ENCODE measurements around the gene PET100.

The PET100 gene

DNA sequence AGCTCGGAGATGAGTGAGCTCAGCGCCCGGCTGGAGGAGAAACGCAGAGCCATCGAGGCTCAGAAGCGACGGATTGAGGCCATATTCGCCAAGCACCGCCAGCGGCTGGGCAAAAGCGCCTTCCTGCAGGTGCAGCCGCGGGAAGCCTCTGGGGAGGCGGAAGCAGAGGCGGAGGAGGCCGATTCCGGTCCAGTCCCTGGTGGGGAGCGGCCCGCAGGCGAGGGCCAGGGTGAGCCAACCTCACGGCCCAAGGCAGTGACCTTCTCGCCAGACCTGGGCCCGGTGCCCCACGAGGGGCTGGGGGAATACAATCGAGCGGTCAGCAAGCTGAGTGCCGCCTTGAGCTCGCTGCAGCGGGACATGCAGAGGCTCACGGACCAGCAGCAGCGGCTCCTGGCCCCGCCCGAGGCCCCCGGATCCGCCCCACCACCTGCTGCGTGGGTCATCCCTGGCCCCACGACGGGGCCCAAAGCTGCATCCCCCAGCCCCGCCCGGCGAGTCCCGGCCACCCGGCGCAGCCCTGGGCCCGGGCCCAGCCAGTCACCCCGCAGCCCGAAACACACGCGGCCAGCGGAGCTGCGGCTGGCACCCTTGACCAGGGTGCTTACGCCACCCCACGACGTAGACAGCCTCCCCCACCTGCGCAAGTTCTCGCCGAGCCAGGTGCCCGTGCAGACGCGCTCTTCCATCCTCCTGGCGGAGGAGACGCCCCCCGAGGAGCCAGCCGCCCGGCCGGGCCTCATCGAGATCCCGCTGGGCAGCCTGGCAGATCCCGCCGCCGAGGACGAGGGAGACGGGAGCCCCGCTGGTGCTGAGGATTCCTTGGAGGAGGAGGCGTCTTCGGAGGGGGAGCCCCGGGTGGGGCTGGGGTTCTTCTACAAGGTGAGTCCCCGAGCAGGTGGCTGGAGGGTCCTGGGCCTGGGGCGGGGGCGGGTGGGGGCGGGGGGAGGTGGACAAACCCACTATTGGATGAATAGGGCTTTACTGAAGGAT is 17.0 kb upstream of the PET100 start:
- no peak for DNase-seq

- DNase-seq, result no peak
Measured at GRCh38 chr19:7614859-7615741, 14.5 kb upstream of the PET100 start.

GRCh38 chr19:7617172-7617571 is 12.4 kb upstream of the PET100 start:
- no peak for DNase-seq

DNA sequence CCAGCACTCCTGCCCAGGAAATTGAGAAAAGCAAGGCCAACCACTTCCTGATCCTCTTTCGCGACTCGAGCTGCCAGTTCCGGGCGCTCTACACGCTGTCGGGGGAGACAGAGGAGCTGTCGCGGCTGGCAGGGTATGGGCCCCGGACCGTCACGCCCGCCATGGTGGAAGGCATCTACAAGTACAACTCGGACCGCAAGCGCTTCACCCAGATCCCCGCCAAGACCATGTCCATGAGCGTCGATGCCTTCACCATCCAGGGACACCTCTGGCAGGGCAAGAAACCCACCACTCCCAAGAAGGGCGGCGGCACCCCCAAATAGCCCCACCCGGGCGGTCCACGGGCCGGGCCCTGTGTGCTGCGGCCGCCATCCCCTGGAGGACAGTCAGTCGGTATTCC is 11.9 kb upstream of the PET100 start:
- no peak for DNase-seq

- no peak for DNase-seq
Measured at GRCh38 chr19:7618348-7618747, 11.2 kb upstream of the PET100 start.

DNA sequence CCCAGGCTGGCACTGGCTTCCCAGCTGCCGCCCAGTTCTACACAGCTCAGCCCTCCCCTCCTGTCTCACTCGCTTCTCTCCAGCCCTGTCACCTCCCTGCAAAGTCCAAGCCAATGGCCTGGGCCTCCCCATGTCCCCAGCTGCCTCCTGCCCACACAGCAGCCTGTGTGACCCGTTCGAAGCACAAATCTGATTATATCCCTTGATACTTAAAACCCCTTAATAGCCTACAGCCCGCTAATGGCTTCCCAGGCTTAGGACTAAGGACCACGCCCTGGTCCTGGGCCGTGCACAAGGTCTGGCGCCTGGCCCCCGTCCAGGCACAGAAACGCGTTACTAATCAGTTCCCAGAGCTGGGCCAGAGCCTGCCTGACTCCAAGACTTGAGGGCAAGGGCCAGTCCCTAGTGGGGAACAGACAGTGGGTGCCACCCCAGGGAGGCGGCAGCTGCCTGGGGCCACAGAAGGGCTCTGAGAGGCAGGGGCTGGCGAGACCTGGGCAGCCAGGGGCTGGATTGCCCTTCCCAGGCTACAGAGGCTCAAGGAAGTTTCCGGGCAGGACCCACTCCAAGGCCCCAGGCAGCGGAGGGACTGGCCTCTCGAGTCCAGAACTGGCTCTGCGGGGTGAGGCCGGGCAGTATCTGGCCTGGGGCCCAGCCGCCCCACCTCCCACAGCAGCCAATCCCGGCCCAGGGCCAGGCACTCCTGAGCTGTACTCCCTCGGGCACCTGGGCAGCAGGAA is 10.7 kb upstream of the PET100 start:
- DNase-seq, result no peak

DNA sequence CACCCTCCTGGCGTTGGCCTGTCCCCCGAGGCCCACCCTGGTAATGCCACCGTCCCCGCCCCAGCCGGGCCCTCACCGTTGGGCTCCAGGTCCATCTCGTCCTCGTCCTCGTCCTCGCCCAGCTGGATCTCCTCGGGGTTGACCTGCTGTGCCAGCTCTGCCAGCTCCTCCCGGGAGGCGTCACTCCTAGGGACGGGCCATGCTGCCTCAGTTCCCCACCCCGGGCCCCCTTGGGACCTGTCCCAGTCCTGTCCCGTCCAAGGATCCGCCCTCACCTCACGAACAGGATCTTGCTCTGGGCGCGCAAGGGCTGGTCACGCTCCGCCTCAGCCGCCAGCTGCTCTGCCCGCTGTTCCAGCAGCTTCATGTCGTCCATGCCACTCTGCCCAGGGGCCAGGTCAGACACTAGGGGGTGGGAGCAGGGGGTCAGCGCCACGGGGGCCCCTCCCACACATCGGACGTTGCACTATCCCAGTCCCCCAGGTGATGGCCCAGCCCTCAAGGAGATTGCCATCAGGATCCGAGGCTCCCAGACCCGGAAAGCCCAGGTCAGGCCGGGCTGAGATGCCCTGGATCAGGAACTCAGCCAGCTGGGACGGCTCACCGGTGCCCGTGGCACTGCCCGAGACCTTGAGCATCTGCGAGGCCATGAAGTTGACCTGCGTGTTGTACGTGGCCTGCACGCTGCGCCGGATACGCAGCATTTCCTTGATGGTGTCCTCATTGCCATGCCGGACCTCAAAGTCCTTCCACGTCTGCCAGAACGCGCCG is 9.7 kb upstream of the PET100 start:
- DNase-seq, result no peak

DNA sequence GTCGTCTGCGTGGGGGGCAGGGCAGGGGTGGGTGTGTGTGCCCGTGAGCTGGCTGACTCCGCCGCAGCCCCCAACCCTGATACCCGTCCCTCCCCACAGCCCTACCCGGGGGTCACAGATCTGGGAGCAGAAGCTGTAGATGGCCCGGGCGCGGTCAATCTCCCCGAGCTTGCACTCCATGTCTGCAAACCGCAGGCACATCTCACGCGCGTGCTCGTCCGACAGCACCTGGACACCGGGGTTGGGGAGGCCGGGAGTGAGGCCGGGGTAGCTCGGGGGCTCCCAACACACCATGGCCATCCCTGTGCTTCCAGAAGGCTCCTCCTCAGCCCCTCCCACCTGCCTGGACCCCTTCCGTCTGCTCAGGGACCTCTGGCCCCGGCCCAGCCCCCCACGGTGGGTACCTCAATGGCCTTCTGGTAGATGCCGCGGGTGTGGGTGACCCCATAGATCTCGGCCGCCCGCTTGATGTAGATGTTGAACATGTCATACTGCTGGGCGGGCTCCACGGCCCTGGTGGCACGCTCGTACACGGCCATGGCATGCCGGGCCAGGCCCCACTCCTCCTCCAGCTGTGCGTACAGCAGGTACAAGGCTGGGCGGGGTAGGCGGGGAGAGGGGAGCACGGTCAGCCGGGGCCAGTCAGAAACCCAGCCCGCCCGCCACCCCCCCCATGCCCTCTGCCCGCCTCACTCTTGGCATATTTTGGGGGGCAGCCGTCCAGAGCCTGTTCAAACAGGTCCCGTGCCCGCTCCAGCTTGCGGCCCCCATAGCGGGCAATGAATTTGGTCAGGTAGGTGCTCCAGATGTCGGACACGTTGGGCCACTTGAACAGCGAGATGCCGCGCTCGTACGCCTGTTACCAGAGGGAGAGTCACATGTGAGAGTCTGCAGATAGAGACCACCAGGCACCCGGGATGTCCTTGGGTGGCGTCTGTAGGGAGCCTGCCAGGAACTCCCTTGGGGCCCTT is 8.9 kb upstream of the PET100 start:
- DNase-seq, result no peak

DNA sequence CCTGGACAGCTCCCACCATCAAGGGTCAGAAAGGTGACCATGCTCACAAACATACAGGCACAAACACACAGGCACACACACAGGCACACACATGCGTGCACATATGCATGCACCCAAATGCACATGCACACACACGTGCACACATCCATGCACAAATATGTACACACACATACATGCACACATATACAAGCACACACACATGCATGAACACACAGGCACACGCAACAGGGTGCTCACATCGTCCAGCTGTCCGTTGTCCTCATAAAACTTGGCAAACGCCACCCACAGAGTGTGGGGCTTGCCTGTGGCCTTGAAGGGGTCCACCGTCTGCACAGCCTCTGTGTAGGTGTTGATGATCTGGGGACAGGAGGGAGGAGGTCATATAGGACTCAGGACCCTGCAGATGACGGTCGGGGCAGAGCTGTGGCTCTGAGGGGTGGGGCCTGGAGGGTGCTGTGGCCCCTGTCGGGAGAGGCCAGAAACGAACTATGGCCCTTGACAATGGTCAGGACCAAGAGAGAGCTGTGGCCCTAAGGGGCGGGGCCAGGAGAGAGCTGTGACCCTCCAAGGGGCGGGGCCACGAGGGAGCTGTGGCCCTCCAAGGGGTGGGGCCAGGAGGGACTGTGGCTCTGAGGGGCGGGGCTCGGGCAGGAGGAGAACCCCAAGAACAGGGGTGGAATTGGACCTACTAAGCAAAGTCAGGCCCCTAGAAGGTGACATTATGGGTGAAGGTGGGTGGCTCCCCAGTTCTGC is 6.5 kb upstream of the PET100 start:
- no peak for DNase-seq

DNA sequence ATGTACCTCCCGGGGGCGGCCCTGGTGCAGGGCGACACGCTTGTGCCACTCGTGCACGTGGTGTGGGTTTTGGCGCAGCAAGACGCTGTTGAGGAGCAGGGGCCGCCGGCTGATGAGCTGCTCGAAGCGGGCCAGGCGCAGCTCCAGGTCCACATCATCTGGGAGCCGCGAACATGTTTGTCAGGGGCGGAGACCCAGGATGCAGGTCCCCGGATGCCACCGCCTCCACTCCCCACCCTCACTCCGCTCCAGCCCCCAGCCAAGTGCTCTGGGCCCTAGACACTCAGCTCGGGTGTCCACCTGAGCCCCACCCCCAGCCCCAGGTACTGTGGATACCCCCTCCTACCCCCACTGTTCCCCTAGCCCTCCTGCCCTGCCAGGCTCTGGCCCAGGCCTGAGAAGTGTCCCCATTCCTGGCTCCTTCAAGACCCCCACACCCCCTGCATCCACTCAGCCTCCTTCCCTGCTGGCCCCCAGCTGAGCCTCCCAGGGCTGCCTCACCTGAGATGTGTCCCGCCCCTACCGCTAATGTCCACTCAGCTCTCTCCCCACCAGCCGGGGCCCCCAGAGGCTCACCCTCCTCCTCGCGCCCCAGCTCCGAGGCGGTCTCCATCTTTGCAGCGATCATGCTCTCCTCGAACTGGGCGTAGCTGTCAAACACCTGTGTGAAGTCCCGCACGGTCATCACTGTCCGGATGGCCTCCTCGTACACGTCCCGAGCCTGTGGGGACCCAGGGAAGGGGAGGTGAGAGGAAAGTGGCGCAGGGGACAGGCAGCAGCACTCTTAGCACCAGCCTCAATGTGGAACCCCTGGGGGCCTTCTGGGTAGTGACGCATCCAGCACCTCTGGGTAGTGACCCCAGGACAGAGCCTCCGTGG is 5.6 kb upstream of the PET100 start:
- DNase-seq, result no peak

DNA sequence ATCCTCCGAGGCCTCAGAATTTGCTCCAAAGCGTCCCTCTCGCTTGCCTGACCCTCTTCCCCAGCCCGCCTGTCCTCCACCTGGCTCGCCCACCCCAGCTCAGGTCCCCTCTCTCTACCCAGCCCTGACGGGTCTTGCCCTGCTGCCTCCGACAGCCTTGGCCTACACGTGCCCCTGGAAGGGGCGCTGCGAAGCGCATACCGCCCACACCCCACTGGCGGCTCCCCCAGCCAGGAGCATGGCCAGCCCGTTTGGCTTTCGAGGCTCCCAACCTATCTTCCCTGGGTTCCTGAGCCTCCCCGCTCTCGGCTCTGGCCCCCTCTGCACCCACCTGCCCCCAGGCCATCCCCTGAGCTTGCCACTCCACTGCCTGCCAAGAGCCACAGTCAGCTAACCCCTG is 4.8 kb upstream of the PET100 start:
- no peak for DNase-seq

- no peak for DNase-seq
Measured at GRCh38 chr19:7625763-7626372, 3.7 kb upstream of the PET100 start.

DNA sequence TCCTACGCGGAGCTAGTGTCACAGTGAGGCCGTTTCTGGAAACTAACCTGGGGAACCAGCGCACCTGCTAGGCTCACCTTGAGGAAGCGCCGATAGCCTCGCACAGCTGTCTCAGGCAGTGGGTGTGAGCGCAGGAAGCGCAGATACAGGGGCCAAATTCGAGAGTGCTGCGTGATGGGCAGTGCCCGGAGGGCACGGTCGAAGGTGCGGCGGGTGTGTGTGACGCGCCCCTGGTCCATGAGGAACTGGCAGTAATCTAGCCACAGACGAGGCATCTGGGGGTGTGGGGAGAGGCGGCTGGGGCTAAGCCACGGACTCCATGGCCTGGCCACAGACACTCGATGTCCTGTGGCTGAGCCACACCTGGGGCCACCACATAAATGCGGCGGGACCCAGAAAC is 2.4 kb upstream of the PET100 start:
- no peak for DNase-seq

GRCh38 chr19:7628589-7629311 is 843 bp upstream of the PET100 start:
- DNase-seq, result no peak

GRCh38 chr19:7631577-7631976 is 2.0 kb downstream of the PET100 start:
- DNase-seq, result no peak

GRCh38 chr19:7632340-7633203 is 3.0 kb downstream of the PET100 start:
- no peak for DNase-seq

GRCh38 chr19:7633698-7634097 is 4.1 kb downstream of the PET100 start, which contains the start of gene PCP2:
Gene PCP2, minus strand, starts transcription at chr19:7633719. Its CDS starts 262 bp downstream, at chr19:7633457.
- DNase-seq, result no peak
